GM12878 (cell line): ENCODE measurements around the gene EPGN.

Experiments
- CTCF ChIP-seq, 3 experiments: IDR thresholded peaks in 2 of 3; conservative IDR thresholded peaks in 1 of 3; 2 replicates each; pipeline ENCODE4 v1.5.1; 2011; ENCODE audit warnings: low read depth in 3 of 3, low read length in 3 of 3, mild to moderate bottlenecking in 3 of 3, control low read depth in 2 of 3, moderate library complexity in 2 of 3, inconsistent platforms in 1 of 3, mixed read lengths in 1 of 3; ENCODE audit not compliant: control insufficient read depth in 2 of 3, insufficient read depth in 1 of 3; ENCODE audit errors: extremely low read depth in 1 of 3
- EED ChIP-seq: sonication (generic); IDR thresholded peaks from 2 replicates; pipeline ENCODE4 v1.6.1; 2016; ENCODE audit warnings: antibody characterized with exemption, low read depth
- JUND ChIP-seq: IDR thresholded peaks from 2 replicates; pipeline ENCODE4 v1.6.1; 2012; ENCODE audit warnings: low read depth, mild to moderate bottlenecking, low read length, improper control_type of control experiment, moderate library complexity

- TF ChIP-seq CTCF (IDR thresholded peaks at IDR 0.05 in 2 of 3, conservative IDR thresholded peaks at IDR 0.05 in 1 of 3; ENCODE audit: control insufficient read depth in 2 of 3, extremely low read depth in 1 of 3, insufficient read depth in 1 of 3, low read depth in 3 of 3, low read length in 3 of 3) (no peak), JUND (no peak), EED (no peak)
Measured at GRCh38 chr4:74339501-74339900, 31.2 kb downstream of the EPGN start.
